DMS79 treated with DMSO at 0.1 percent for 48 hours (cell line): Measurements from ENCODE around the gene TBL1Y.
"Not testable (repeated sequence)": the region's sequence is repeated elsewhere in the genome, so short reads cannot be mapped to it uniquely, and the experiment has no call there.

ENCODE experiments used
- DNase-seq: peaks from one replicate; lab custom pipeline; 2025; lab: John Stamatoyannopoulos, UW

Gene TBL1Y

GRCh38 chrY:7080548-7080947 is 170.1 kb downstream of the TBL1Y start:
- DNase-seq, result not testable (repeated sequence)

GRCh38 chrY:7085606-7086005 is 175.1 kb downstream of the TBL1Y start:
- peak; percentile 2 for DNase-seq

- DNase-seq, result no peak
These were observed 182.3 kb downstream of the TBL1Y start for GRCh38 chrY:7092836-7093235.

GRCh38 chrY:7094365-7094764 is 183.9 kb downstream of the TBL1Y start:
- DNase-seq, result no peak

GRCh38 chrY:7097021-7097420 is 186.5 kb downstream of the TBL1Y start:
- DNase-seq, result no peak

- DNase-seq, result no peak
These were observed 189.2 kb downstream of the TBL1Y start for GRCh38 chrY:7099742-7100141.

GRCh38 chrY:7102680-7103079 is 192.2 kb downstream of the TBL1Y start:
- no peak for DNase-seq

GRCh38 chrY:7107179-7107578 is 196.7 kb downstream of the TBL1Y start:
- no peak for DNase-seq

- DNase-seq, result no peak
These were observed 199.6 kb downstream of the TBL1Y start for GRCh38 chrY:7110086-7110485.

- DNase-seq, result no peak
These were observed 205.4 kb downstream of the TBL1Y start for GRCh38 chrY:7115871-7116270.

- no peak for DNase-seq
These were observed 211.7 kb downstream of the TBL1Y start for GRCh38 chrY:7122202-7122601.

- DNase-seq, result no peak
These were observed 214.9 kb downstream of the TBL1Y start for GRCh38 chrY:7125136-7126056.

- DNase-seq, result no peak
These were observed 217.7 kb downstream of the TBL1Y start for GRCh38 chrY:7128211-7128610.
